ENCODE measurements around the gene CLEC7A. TPM values are rescaled to one million over a fixed set of nuclear protein-coding genes. Genes with fewer than 3 reads are reported as not detected.

CLEC7A gene
- 177 TPM for total RNA-seq

GRCh38 chr12:10130042-10130441 is at the start of gene CLEC7A:
TSS of gene CLEC7A (minus strand) at chr12:10130199. CDS start at chr12:10130082, 117 bp downstream.
- H3K4me3 ChIP-seq (ENCODE audit: low read length): peak within 1 kb of the TSS; percentile 58
- H3K4me1 ChIP-seq (ENCODE audit: insufficient read depth, low read length): peaks cover 32% of the 10 kb centered on the region

GRCh38 chr12:10179776-10180181 is 49.8 kb upstream of the CLEC7A start:
- Histone ChIP-seq H3K4me3 (ENCODE audit: low read length) (no peak overlapping the region), H3K27me3 (ENCODE audit: insufficient read depth, low read length) (peaks cover 7% of the 10 kb centered on the region)

More at GRCh38 chr12:10130042-10130441, at the start of gene CLEC7A:
- H3K27me3 ChIP-seq (ENCODE audit: insufficient read depth, low read length): peaks cover 5% of the 10 kb centered on the region
- no peaks in the 10 kb centered on the region for H3K9me3 ChIP-seq (ENCODE audit: low read depth, low read length)

GRCh38 chr12:10178821-10179220 is 48.8 kb upstream of the CLEC7A start, which contains the start of gene TMEM52B:
TSS of gene TMEM52B (plus strand) at chr12:10179032. CDS start at chr12:10179575, 543 bp downstream.
- no peak within 1 kb of the TSS for H3K4me3 ChIP-seq (ENCODE audit: low read length)
- no peaks in the 10 kb centered on the region for H3K9me3 ChIP-seq (ENCODE audit: low read depth, low read length)
- H3K4me1 ChIP-seq (ENCODE audit: insufficient read depth, low read length): peaks cover 20% of the 10 kb centered on the region
- H3K27me3 ChIP-seq (ENCODE audit: insufficient read depth, low read length): peaks cover 4% of the 10 kb centered on the region

More at GRCh38 chr12:10179776-10180181, 49.8 kb upstream of the CLEC7A start:
- Histone ChIP-seq H3K9me3 (ENCODE audit: low read depth, low read length) (no peaks in the 10 kb centered on the region), H3K4me1 (ENCODE audit: insufficient read depth, low read length) (peaks cover 29% of the 10 kb centered on the region)

- no peak overlapping the region for H3K4me3 ChIP-seq (ENCODE audit: low read length)
Measured at GRCh38 chr12:10175846-10176636, 46.0 kb upstream of the CLEC7A start.

GRCh38 chr12:10174986-10175614 is 45.1 kb upstream of the CLEC7A start:
- H3K4me1 ChIP-seq (ENCODE audit: insufficient read depth, low read length): peaks cover 14% of the 10 kb centered on the region
- H3K4me3 ChIP-seq (ENCODE audit: low read length): no peak overlapping the region
- H3K27me3 ChIP-seq (ENCODE audit: insufficient read depth, low read length): peaks cover 4% of the 10 kb centered on the region
- H3K9me3 ChIP-seq (ENCODE audit: low read depth, low read length): no peaks in the 10 kb centered on the region

More at GRCh38 chr12:10175846-10176636, 46.0 kb upstream of the CLEC7A start:
- Histone ChIP-seq H3K27me3 (ENCODE audit: insufficient read depth, low read length) (peaks cover 4% of the 10 kb centered on the region), H3K4me1 (ENCODE audit: insufficient read depth, low read length) (peaks cover 14% of the 10 kb centered on the region), H3K9me3 (ENCODE audit: low read depth, low read length) (no peaks in the 10 kb centered on the region)

- Histone ChIP-seq H3K4me3 (ENCODE audit: low read length) (no peak within 1 kb of the TSS), H3K27me3 (ENCODE audit: insufficient read depth, low read length) (no peaks in the 10 kb centered on the region), H3K9me3 (ENCODE audit: low read depth, low read length) (no peaks in the 10 kb centered on the region), H3K4me1 (ENCODE audit: insufficient read depth, low read length) (peaks cover 19% of the 10 kb centered on the region)
Measured at GRCh38 chr12:10171973-10172728, 42.2 kb upstream of the CLEC7A start, which contains the start of gene OLR1. TSS of gene OLR1 (minus strand) at chr12:10172132. CDS start at chr12:10172077, 55 bp downstream.

- Histone ChIP-seq H3K9me3 (ENCODE audit: low read depth, low read length) (no peaks in the 10 kb centered on the region), H3K4me1 (ENCODE audit: insufficient read depth, low read length) (peaks cover 34% of the 10 kb centered on the region), H3K27me3 (ENCODE audit: insufficient read depth, low read length) (no peaks in the 10 kb centered on the region), H3K4me3 (ENCODE audit: low read length) (no peak overlapping the region)
Measured at GRCh38 chr12:10170216-10170615, 40.2 kb upstream of the CLEC7A start.

- no peaks in the 10 kb centered on the region for H3K27me3 ChIP-seq (ENCODE audit: insufficient read depth, low read length)
Measured at GRCh38 chr12:10169104-10169503, 39.1 kb upstream of the CLEC7A start.

GRCh38 chr12:10167599-10167998 is 37.6 kb upstream of the CLEC7A start:
- peaks cover 35% of the 10 kb centered on the region for H3K4me1 ChIP-seq (ENCODE audit: insufficient read depth, low read length)
- no peaks in the 10 kb centered on the region for H3K9me3 ChIP-seq (ENCODE audit: low read depth, low read length)
- no peak overlapping the region for H3K4me3 ChIP-seq (ENCODE audit: low read length)
- H3K27me3 ChIP-seq (ENCODE audit: insufficient read depth, low read length): no peaks in the 10 kb centered on the region

More at GRCh38 chr12:10169104-10169503, 39.1 kb upstream of the CLEC7A start:
- Histone ChIP-seq H3K4me3 (ENCODE audit: low read length) (no peak overlapping the region), H3K4me1 (ENCODE audit: insufficient read depth, low read length) (peaks cover 34% of the 10 kb centered on the region), H3K9me3 (ENCODE audit: low read depth, low read length) (no peaks in the 10 kb centered on the region)

GRCh38 chr12:10165421-10165820 is 35.4 kb upstream of the CLEC7A start:
- peaks cover 39% of the 10 kb centered on the region for H3K4me1 ChIP-seq (ENCODE audit: insufficient read depth, low read length)

GRCh38 chr12:10163084-10163483 is 33.1 kb upstream of the CLEC7A start:
- no peaks in the 10 kb centered on the region for H3K9me3 ChIP-seq (ENCODE audit: low read depth, low read length)
- no peak overlapping the region for H3K4me3 ChIP-seq (ENCODE audit: low read length)
- H3K27me3 ChIP-seq (ENCODE audit: insufficient read depth, low read length): no peaks in the 10 kb centered on the region
- peaks cover 56% of the 10 kb centered on the region for H3K4me1 ChIP-seq (ENCODE audit: insufficient read depth, low read length)

More at GRCh38 chr12:10165421-10165820, 35.4 kb upstream of the CLEC7A start:
- no peak overlapping the region for H3K4me3 ChIP-seq (ENCODE audit: low read length)
- H3K9me3 ChIP-seq (ENCODE audit: low read depth, low read length): no peaks in the 10 kb centered on the region
- no peaks in the 10 kb centered on the region for H3K27me3 ChIP-seq (ENCODE audit: insufficient read depth, low read length)

- Histone ChIP-seq H3K27me3 (ENCODE audit: insufficient read depth, low read length) (no peaks in the 10 kb centered on the region), H3K4me3 (ENCODE audit: low read length) (no peak overlapping the region), H3K9me3 (ENCODE audit: low read depth, low read length) (no peaks in the 10 kb centered on the region), H3K4me1 (ENCODE audit: insufficient read depth, low read length) (peaks cover 33% of the 10 kb centered on the region)
Measured at GRCh38 chr12:10160617-10161385, 30.8 kb upstream of the CLEC7A start.

GRCh38 chr12:10159280-10159679 is 29.3 kb upstream of the CLEC7A start:
- Histone ChIP-seq H3K4me3 (ENCODE audit: low read length) (no peak overlapping the region), H3K9me3 (ENCODE audit: low read depth, low read length) (no peaks in the 10 kb centered on the region), H3K4me1 (ENCODE audit: insufficient read depth, low read length) (peaks cover 31% of the 10 kb centered on the region), H3K27me3 (ENCODE audit: insufficient read depth, low read length) (no peaks in the 10 kb centered on the region)

GRCh38 chr12:10158406-10158805 is 28.4 kb upstream of the CLEC7A start:
- H3K27me3 ChIP-seq (ENCODE audit: insufficient read depth, low read length): peaks cover 3% of the 10 kb centered on the region
- peaks cover 37% of the 10 kb centered on the region for H3K4me1 ChIP-seq (ENCODE audit: insufficient read depth, low read length)
- no peak overlapping the region for H3K4me3 ChIP-seq (ENCODE audit: low read length)
- H3K9me3 ChIP-seq (ENCODE audit: low read depth, low read length): no peaks in the 10 kb centered on the region

All from mononuclear cell (primary cell).